ENCODE results near the gene MSRB1.

GRCh38 chr16:1968146-1968953 lies 25.4 kb upstream of the MSRB1 start:
- TF ChIP-seq POLR2A (IDR thresholded peaks at IDR 0.05) (no peak), CTCF (IDR thresholded peaks at IDR 0.05 in 8 of 11, conservative IDR thresholded peaks at IDR 0.05 in 3 of 11) (no peak), POLR2AphosphoS5 (IDR thresholded peaks at IDR 0.05) (no peak)

All from spleen (tissue), 7 donors.